K562 (cell line): ENCODE data around the gene CHGA. TPM values are rescaled to one million over a fixed set of nuclear protein-coding genes. Genes with fewer than 3 reads are reported as not detected.

Experiments used
- ATAC-seq: fragments of 200-7000 bp; cut with Tn5 transposase; 3 replicates; pipeline ENCODE4 v1.9.1; 2020; ENCODE audit warnings: moderate library complexity
- BruUV-seq: library from RNA; stranded (reverse); fragments of 400-500 nt; replicated peaks from 2 replicates; lab custom pipeline; 2021; lab: Mats Ljungman, UMichigan
- CTCF ChIA-PET: fragments of 300-600 bp; formaldehyde crosslinking; extraction: SDS; loops from one replicate; lab custom pipeline; 2021; ENCODE audit warnings: low intra/inter-chr PET ratio; lab: Yijun Ruan, JAX
- POLR2A ChIA-PET: fragments of 300-600, 350-650 bp; sonication (Branson Sonifier 250); formaldehyde crosslinking; extraction: SDS; loops from one replicate; lab custom pipeline; 2021; ENCODE audit warnings: antibody characterized with exemption, inconsistent platforms; lab: Yijun Ruan, JAX
- DNase-seq, 4 experiments: peaks; one replicate each; pipeline versions ENCODE4 v3.0.0 to v3.0.0-alpha.2; 2011 to 2018; ENCODE audit warnings: low spot score in 3 of 4, mixed read lengths in 3 of 4; ENCODE audit errors: extremely low read depth in 1 of 4
- FAIRE-seq: peaks from 2 replicates; lab custom pipeline; 2011; peaks lifted over from hg19 to GRCh38; lab: Jason Lieb, UNC
- H2AFZ ChIP-seq: 2 replicates; pipeline ENCODE4 v1.6.0; 2011; ENCODE audit warnings: low read depth, low read length, control low read depth, inconsistent platforms
- H3K27ac ChIP-seq: fragments of 200-600 bp; 3 replicates; pipeline ENCODE4 v1.8.0; 2011; ENCODE audit warnings: low read depth, mild to moderate bottlenecking, control low read depth, inconsistent platforms, low read length, moderate library complexity, mixed read lengths; ENCODE audit errors: extremely low read depth
- H3K27me3 ChIP-seq, 2 experiments: fragments of 300-600 bp in 1 of 2; 2 replicates in 1 of 2; 3 replicates in 1 of 2; pipeline versions ENCODE4 v1.6.0 to v1.8.0; 2011; ENCODE audit warnings: inconsistent platforms in 2 of 2, low read length in 2 of 2, mild to moderate bottlenecking in 1 of 2, mixed read lengths in 1 of 2, moderate library complexity in 1 of 2; ENCODE audit not compliant: control insufficient read depth in 2 of 2, insufficient read depth in 2 of 2
- H3K36me3 ChIP-seq: fragments of 300-600 bp; 3 replicates; pipeline ENCODE4 v1.8.0; 2011; ENCODE audit warnings: mild to moderate bottlenecking, low read length, inconsistent platforms; ENCODE audit not compliant: control insufficient read depth, insufficient read depth
- H3K4me1 ChIP-seq, 2 experiments: fragments of 200-600 bp in 1 of 2; replicated peaks in 1 of 2; 2 replicates in 1 of 2; 3 replicates in 1 of 2; pipeline versions ENCODE4 v1.5.1 to v1.8.0; 2011; ENCODE audit warnings: inconsistent platforms in 2 of 2, low read length in 2 of 2, mild to moderate bottlenecking in 1 of 2, mixed read lengths in 1 of 2, moderate library complexity in 1 of 2; ENCODE audit not compliant: control insufficient read depth in 2 of 2, insufficient read depth in 2 of 2
- H3K4me2 ChIP-seq: 2 replicates; pipeline ENCODE4 v1.6.1; 2011; ENCODE audit warnings: low read length, control low read depth, inconsistent platforms, mixed read lengths; ENCODE audit not compliant: insufficient read depth
- H3K4me3 ChIP-seq: fragments of 200-600 bp; sonication (generic), shearing (Covaris generic); 2 replicates; pipeline ENCODE4 v1.5.1; 2016; ENCODE audit warnings: control low read depth, inconsistent platforms
- H3K79me2 ChIP-seq: fragments of 200-600 bp; 3 replicates; pipeline ENCODE4 v1.8.0; 2011; ENCODE audit warnings: low read length, inconsistent platforms; ENCODE audit not compliant: control insufficient read depth, insufficient read depth
- H3K9ac ChIP-seq, 2 experiments: 2 replicates each; pipeline versions ENCODE4 v1.6.0 to v1.6.1; 2011; ENCODE audit warnings: low read depth in 2 of 2, low read length in 2 of 2, control low read depth in 1 of 2, inconsistent platforms in 1 of 2, mild to moderate bottlenecking in 1 of 2, mixed read lengths in 1 of 2; ENCODE audit not compliant: insufficient read depth in 1 of 2
- H3K9me1 ChIP-seq: one replicate; pipeline ENCODE4 v1.6.0; 2011; ENCODE audit warnings: inconsistent platforms, mild to moderate bottlenecking, low read length, moderate library complexity; ENCODE audit not compliant: control insufficient read depth, insufficient read depth
- H3K9me3 ChIP-seq: replicated peaks from 2 replicates; pipeline ENCODE4 v1.5.1; 2011; ENCODE audit warnings: low read depth, low read length, inconsistent platforms; ENCODE audit not compliant: control insufficient read depth, insufficient read depth
- H4K20me1 ChIP-seq: replicated peaks from 2 replicates; pipeline ENCODE4 v1.6.1; 2011; ENCODE audit warnings: low read length, inconsistent platforms, mixed read lengths; ENCODE audit not compliant: control insufficient read depth, insufficient read depth
- CBX1 ChIP-seq: sonication (generic); IDR thresholded peaks from 2 replicates; pipeline ENCODE4 v1.6.1; 2016; ENCODE audit warnings: antibody characterized with exemption, low read depth, mild to moderate bottlenecking
- EGR1 ChIP-seq: fragments of 450-650 bp; conservative IDR thresholded peaks from 2 replicates; pipeline ENCODE4 v1.6.1; 2017; ENCODE audit warnings: mild to moderate bottlenecking
- ELF1 ChIP-seq: fragments of 200-800 bp; sonication (Bioruptor generic); IDR thresholded peaks from 2 replicates; pipeline ENCODE4 v1.6.1; 2016; ENCODE audit warnings: missing genetic modification characterization, missing compliant biosample characterization
- ERF ChIP-seq: fragments of 450-650 bp; formaldehyde crosslinking; IDR thresholded peaks from 2 replicates; pipeline ENCODE4 v1.4.0; 2020; ENCODE audit warnings: mild to moderate bottlenecking, mixed read lengths
- NFE2L1 ChIP-seq: fragments of 450-650 bp; IDR thresholded peaks from 2 replicates; pipeline ENCODE4 v1.6.1; 2016; ENCODE audit warnings: missing genetic modification characterization, low read depth, mild to moderate bottlenecking, missing compliant biosample characterization, moderate library complexity, borderline replicate concordance
- RFX1 ChIP-seq: fragments of 450-650 bp; IDR thresholded peaks from 2 replicates; pipeline ENCODE4 v1.6.1; 2016; ENCODE audit warnings: mild to moderate bottlenecking, moderate library complexity
- SLC30A9 ChIP-seq: fragments of 250-450 bp; sonication (Bioruptor Pico); IDR thresholded peaks from 2 replicates; pipeline ENCODE4 v1.8.0; 2022; ENCODE audit warnings: mild to moderate bottlenecking, moderate library complexity
- WGBS: fragments of 100-300 bp; shearing (Covaris generic); methylation state at CpG from one replicate; pipeline ENCODE4 v1.1.6; 2016; ENCODE audit warnings: low coverage, mixed read lengths; ENCODE audit not compliant: insufficient coverage; ENCODE audit errors: missing lambda C conversion rate; 5-methylcytosine and 5-hydroxymethylcytosine counted together
- in situ Hi-C: fragments of 300-500 bp; cut with MboI; formaldehyde crosslinking; loops from 4 replicates; pipeline ENCODE4 v1.15.0; 2018; ENCODE audit warnings: inconsistent platforms, mixed read lengths
- intact Hi-C: fragments of 100-400 bp; cut with micrococcal nuclease; formaldehyde crosslinking; loops from 2 replicates; pipeline ENCODE4 v1.14.2; 2022
- polyA plus RNA-seq, 8 experiments: library from polyadenylated mRNA; depleted of rRNA in 4 of 8; stranded (reverse) in 5 of 8; unstranded in 3 of 8; fragments of >200 nt; fragmentation: Nextera tagmentation in 2 of 8; fragmentation: Illumina TruSeq in 1 of 8; extraction: Ambion mirVana in 2 of 8; extraction: Trizol in 1 of 8; gene quantifications; 2 replicates each; pipeline versions ENCODE4 v1.2.1 to v1.2.3, GENCODE V29; 2011 to 2014; ENCODE audit warnings: inconsistent platforms in 1 of 8, missing spikeins in 1 of 8
- total RNA-seq, 7 experiments: library from RNA; depleted of rRNA in 6 of 7; stranded (reverse); fragments of >200 nt in 6 of 7; fragmentation: Illumina TruSeq in 2 of 7; extraction: Trizol in 2 of 7; gene quantifications; 2 replicates each; pipeline versions ENCODE4 v1.2.1 to v1.2.3, GENCODE V29; 2011 to 2021; ENCODE audit warnings: low replicate concordance in 1 of 7
- TF ChIP-seq, protein P1 (sequence below): fragments of 450-650 bp; formaldehyde crosslinking; IDR thresholded peaks from 2 replicates; pipeline ENCODE4 v1.4.0; 2020; ENCODE audit warnings: mild to moderate bottlenecking, moderate library complexity

Gene CHGA
- total and polyA plus RNA-seq, 9 of the 15 experiments (the other 6 are each of a cell fraction or from before 2014, with no cell fraction given) = not detected

DNA sequence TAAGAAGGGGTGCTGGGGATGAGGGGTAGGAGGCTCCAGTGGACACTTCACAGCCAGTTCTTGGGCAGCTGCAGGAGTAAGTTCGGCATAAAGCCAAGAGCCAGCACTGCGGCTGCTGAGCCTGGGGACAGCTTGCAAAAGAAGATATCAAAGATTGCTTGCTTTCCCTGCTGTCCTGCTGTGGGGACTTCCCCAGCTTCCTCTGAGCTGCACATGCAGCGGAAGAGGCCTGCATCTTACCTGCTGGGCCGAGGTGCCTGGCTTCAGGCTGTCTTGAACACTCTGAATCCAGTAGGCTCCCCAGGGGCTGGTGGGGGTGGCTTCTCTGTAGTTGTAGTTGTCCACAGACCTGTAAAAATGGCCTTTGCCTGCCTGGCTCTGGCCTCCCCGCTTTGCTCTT, 1.3 kb downstream of the CHGA start:
- no peaks in the 10 kb centered on the region for H3K9me3 ChIP-seq
- DNase-seq = no peak
- no peak overlapping the region for H3K9ac ChIP-seq
- BruUV-seq = no TSS peak
- intact Hi-C loops (no loop called here), in situ Hi-C loops (no loop called here)
- no peak for ATAC-seq
- H2AFZ ChIP-seq = no peak overlapping the region
- H4K20me1 ChIP-seq = no peaks in the 10 kb centered on the region
- FAIRE-seq = no peak
- H3K27me3 ChIP-seq = peaks cover 0 to 10% of the 10 kb centered on the region in 2 experiments; a peak in 2 of 5 replicates
- ChIA-PET POLR2A (interaction anchor here (0.6 kb wide), 1 partner anchor 1526 kb away, joined by 3 read pairs; no protein-coding TSS in a partner anchor), CTCF (no interaction called here)
- no peaks in the 10 kb centered on the region for H3K36me3 ChIP-seq
- TF ChIP-seq EGR1 (no peak), ERF (CRISPR knock-in tag) (no peak), RFX1 (no peak), CBX1 (no peak), ELF1 (tag) (no peak), SLC30A9 (CRISPR knock-in tag) (no peak), NFE2L1 (no peak)
- TF ChIP-seq, protein P1, sequence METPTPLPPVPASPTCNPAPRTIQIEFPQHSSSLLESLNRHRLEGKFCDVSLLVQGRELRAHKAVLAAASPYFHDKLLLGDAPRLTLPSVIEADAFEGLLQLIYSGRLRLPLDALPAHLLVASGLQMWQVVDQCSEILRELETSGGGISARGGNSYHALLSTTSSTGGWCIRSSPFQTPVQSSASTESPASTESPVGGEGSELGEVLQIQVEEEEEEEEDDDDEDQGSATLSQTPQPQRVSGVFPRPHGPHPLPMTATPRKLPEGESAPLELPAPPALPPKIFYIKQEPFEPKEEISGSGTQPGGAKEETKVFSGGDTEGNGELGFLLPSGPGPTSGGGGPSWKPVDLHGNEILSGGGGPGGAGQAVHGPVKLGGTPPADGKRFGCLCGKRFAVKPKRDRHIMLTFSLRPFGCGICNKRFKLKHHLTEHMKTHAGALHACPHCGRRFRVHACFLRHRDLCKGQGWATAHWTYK = no peak
- no peak overlapping the region for H3K4me2 ChIP-seq
- no peaks in the 10 kb centered on the region for H3K79me2 ChIP-seq
- H3K27ac ChIP-seq = no peak overlapping the region
- H3K9me1 ChIP-seq = no peaks in the 10 kb centered on the region
- WGBS = 0% methylated on average over 3 of the region's 5 CpGs
- H3K4me1 ChIP-seq = peaks cover 0 to 7% of the 10 kb centered on the region in 2 experiments; a peak in 1 of 5 replicates
- no peak overlapping the region for H3K4me3 ChIP-seq
